Stimulated activated CD8-positive, alpha-beta memory T cell treated with anti-CD3 and anti-CD28 coated beads, Interleukin-4, amount 100 ng/mL, for 1 hour (primary cell): ENCODE results near the gene C22orf15.

Experiments used
- DNase-seq, 2 donors: peaks; one replicate each; pipeline ENCODE4 v3.0.0-alpha.2; 2020; ENCODE audit warnings: low read depth in 2 of 2, low spot score in 1 of 2

C22orf15 gene

GRCh38 chr22:23772649-23773473 lies 10.1 kb downstream of the C22orf15 start, which contains the start of gene MMP11:
MMP11 (plus strand) TSS chr22:23772849; CDS start chr22:23772871, 22 bp downstream.
- DNase-seq: no peak

- DNase-seq: no peak
Observed at GRCh38 chr22:23773483-23774113, 10.8 kb downstream of the C22orf15 start.

GRCh38 chr22:23774114-23774921 lies 11.5 kb downstream of the C22orf15 start:
- DNase-seq: no peak

- DNase-seq: no peak
Observed at GRCh38 chr22:23774922-23775436, 12.2 kb downstream of the C22orf15 start.

- DNase-seq: no peak
Observed at GRCh38 chr22:23775779-23776375, 13.1 kb downstream of the C22orf15 start.

- DNase-seq: no peak
Observed at GRCh38 chr22:23777776-23778576, 15.2 kb downstream of the C22orf15 start.

GRCh38 chr22:23778577-23778900 lies 15.7 kb downstream of the C22orf15 start:
- DNase-seq: no peak

GRCh38 chr22:23779083-23779482 lies 16.3 kb downstream of the C22orf15 start:
- DNase-seq: no peak

GRCh38 chr22:23779731-23780130 lies 16.9 kb downstream of the C22orf15 start:
- no peak for DNase-seq

- no peak for DNase-seq
Observed at GRCh38 chr22:23780146-23780748, 17.5 kb downstream of the C22orf15 start.

- DNase-seq: no peak
Observed at GRCh38 chr22:23781065-23781464, 18.3 kb downstream of the C22orf15 start.

- DNase-seq: no peak
Observed at GRCh38 chr22:23781511-23782183, 18.9 kb downstream of the C22orf15 start.

GRCh38 chr22:23782252-23782651 lies 19.5 kb downstream of the C22orf15 start:
- no peak for DNase-seq

GRCh38 chr22:23782703-23783102 lies 19.9 kb downstream of the C22orf15 start:
- no peak for DNase-seq

- no peak for DNase-seq
Observed at GRCh38 chr22:23783265-23784150, 20.7 kb downstream of the C22orf15 start.

- no peak for DNase-seq
Observed at GRCh38 chr22:23784215-23784732, 21.5 kb downstream of the C22orf15 start.

GRCh38 chr22:23786261-23786710 lies 23.5 kb downstream of the C22orf15 start:
- no peak for DNase-seq
